WTC11 (cell line): Measurements from ENCODE around the gene TWIST1. TPM values are rescaled to one million over a fixed set of nuclear protein-coding genes. Genes with fewer than 3 reads are reported as not detected.

ENCODE experiments used
- ATAC-seq: fragments of 200-7000 bp; cut with Tn5 transposase; 2 replicates; pipeline ENCODE4 v1.10.0; 2021; ENCODE audit warnings: mild to moderate bottlenecking, moderate library complexity
- CTCF ChIA-PET: fragments of 300-600 bp; sonication (Branson Sonifier 250); formaldehyde crosslinking; loops from one replicate; lab custom pipeline; 2021; ENCODE audit warnings: antibody characterized with exemption; lab: Charles Lee
- POLR2A ChIA-PET: fragments of 350-600 bp; sonication (Branson Sonifier 250); formaldehyde crosslinking; loops from one replicate; lab custom pipeline; 2021; ENCODE audit warnings: antibody characterized with exemption; lab: Charles Lee
- DNase-seq: peaks from one replicate; pipeline ENCODE4 v3.0.0; 2021; ENCODE audit warnings: low spot score
- H3K27ac Mint-ChIP-seq: 2 replicates; pipeline ENCODE4 v1.8.0; 2021; ENCODE audit warnings: mixed read lengths
- H3K27me3 Mint-ChIP-seq: 2 replicates; pipeline ENCODE4 v1.8.0; 2021; ENCODE audit warnings: low read depth, mild to moderate bottlenecking, moderate library complexity, mixed read lengths
- H3K36me3 Mint-ChIP-seq: 2 replicates; pipeline ENCODE4 v1.8.0; 2021; ENCODE audit warnings: mixed read lengths
- H3K4me1 Mint-ChIP-seq: 2 replicates; pipeline ENCODE4 v1.8.0; 2022; ENCODE audit warnings: mixed read lengths
- H3K4me3 Mint-ChIP-seq: 2 replicates; pipeline ENCODE4 v1.8.0; 2021; ENCODE audit warnings: mild to moderate bottlenecking, moderate library complexity, mixed read lengths
- H3K9me3 Mint-ChIP-seq: 2 replicates; pipeline ENCODE4 v1.8.0; 2021; ENCODE audit warnings: mixed read lengths
- CBFB ChIP-seq: sonication (generic); formaldehyde crosslinking; IDR thresholded peaks from 2 replicates; pipeline ENCODE4 v1.8.1; 2022; ENCODE audit warnings: mild to moderate bottlenecking, low read depth, missing genetic modification reagents
- CREB1 ChIP-seq: sonication (generic); formaldehyde crosslinking; IDR thresholded peaks from 2 replicates; pipeline ENCODE4 v1.8.0; 2023; ENCODE audit warnings: mild to moderate bottlenecking, missing genetic modification reagents
- ETV6 ChIP-seq: sonication (generic); formaldehyde crosslinking; IDR thresholded peaks from 2 replicates; pipeline ENCODE4 v1.8.1; 2022; ENCODE audit warnings: mild to moderate bottlenecking, missing genetic modification reagents
- FOXJ3 ChIP-seq: sonication (generic); formaldehyde crosslinking; IDR thresholded peaks from 2 replicates; pipeline ENCODE4 v1.9.0; 2021; ENCODE audit warnings: missing genetic modification reagents, mild to moderate bottlenecking, borderline replicate concordance
- NFE2L1 ChIP-seq: sonication (generic); formaldehyde crosslinking; IDR thresholded peaks from 2 replicates; pipeline ENCODE4 v1.8.1; 2023; ENCODE audit warnings: missing genetic modification reagents
- PRRX2 ChIP-seq: fragments of 250-450 bp; sonication (Bioruptor Pico); IDR thresholded peaks from 2 replicates; pipeline ENCODE4 v1.8.0; 2021; ENCODE audit warnings: mild to moderate bottlenecking
- SOX15 ChIP-seq: fragments of 250-450 bp; sonication (Bioruptor Pico); IDR thresholded peaks from 2 replicates; pipeline ENCODE4 v1.9.0; 2021; ENCODE audit warnings: mild to moderate bottlenecking
- ZNF232 ChIP-seq: sonication (generic); formaldehyde crosslinking; IDR thresholded peaks from 2 replicates; pipeline ENCODE4 v1.8.0; 2022; ENCODE audit warnings: mild to moderate bottlenecking, missing genetic modification reagents
- ZNF263 ChIP-seq: sonication (generic); formaldehyde crosslinking; IDR thresholded peaks from 2 replicates; pipeline ENCODE4 v1.8.1; 2022; ENCODE audit warnings: low read depth, mild to moderate bottlenecking, moderate library complexity, missing genetic modification reagents
- ZNF317 ChIP-seq: sonication (generic); formaldehyde crosslinking; IDR thresholded peaks from 2 replicates; pipeline ENCODE4 v1.8.1; 2023; ENCODE audit warnings: low read depth, mild to moderate bottlenecking, moderate library complexity, missing genetic modification reagents, borderline replicate concordance
- ZNF416 ChIP-seq: fragments of 250-450 bp; sonication (Bioruptor Pico); IDR thresholded peaks from 2 replicates; pipeline ENCODE4 v1.9.0; 2021; ENCODE audit warnings: mild to moderate bottlenecking, inconsistent platforms
- total RNA-seq: library from RNA; stranded (reverse); gene quantifications from 3 replicates; pipeline ENCODE4 v1.2.3, GENCODE V29; 2021
- TF ChIP-seq, protein P1 (sequence below): fragments of 250-450 bp; sonication (Bioruptor Pico); IDR thresholded peaks from 2 replicates; pipeline ENCODE4 v1.8.0; 2021; ENCODE audit warnings: mild to moderate bottlenecking
- TF ChIP-seq, protein P2 (sequence below): sonication (generic); formaldehyde crosslinking; IDR thresholded peaks from 2 replicates; pipeline ENCODE4 v1.8.1; 2023; ENCODE audit warnings: mild to moderate bottlenecking, missing genetic modification reagents, moderate library complexity
- TF ChIP-seq, protein P3 (sequence below): sonication (generic); formaldehyde crosslinking; IDR thresholded peaks from 2 replicates; pipeline ENCODE4 v1.8.0; 2023; ENCODE audit warnings: missing genetic modification reagents, mild to moderate bottlenecking, borderline replicate concordance
- TF ChIP-seq, protein P4 (sequence below): fragments of 200-600 bp; IDR thresholded peaks from 2 replicates; pipeline ENCODE4 v1.8.0; 2022; ENCODE audit warnings: antibody characterized with exemption

Gene TWIST1
- total RNA-seq, 1 experiment from 2014 or later, result not detected

DNA sequence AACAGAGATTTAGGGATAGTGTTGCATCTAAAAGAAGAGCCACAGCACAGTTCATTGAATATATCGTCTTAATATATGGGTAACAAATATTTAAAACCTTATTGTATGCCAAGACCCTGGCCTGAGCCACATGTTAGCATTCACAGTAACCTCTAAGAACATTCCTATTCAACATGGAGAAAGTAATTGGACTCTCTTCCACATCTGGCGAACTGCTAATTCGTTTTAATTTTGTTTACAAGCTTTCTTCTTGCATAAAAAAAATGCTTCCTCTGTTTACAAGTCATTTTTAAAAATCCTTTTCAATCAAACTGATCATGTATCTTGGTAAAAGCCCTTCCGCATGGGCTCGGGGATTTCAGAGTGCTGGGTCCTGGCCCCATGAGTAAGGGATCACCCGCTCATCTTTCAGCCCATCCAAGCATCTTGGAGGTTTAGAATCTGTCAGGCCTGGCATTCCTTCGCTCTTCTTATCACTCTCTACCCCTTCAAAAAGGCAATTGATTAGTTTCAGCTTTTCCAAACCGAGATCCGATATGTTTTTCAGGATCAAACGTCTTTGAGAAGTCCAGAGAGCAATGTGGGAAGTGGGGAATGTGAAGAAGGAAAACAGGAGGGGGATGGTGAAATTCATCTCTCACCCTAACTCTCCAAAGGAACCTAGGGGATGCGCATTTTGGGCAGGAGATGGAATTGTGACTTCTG lies 7.3 kb downstream of the TWIST1 start (continued):
- TF ChIP-seq, protein P1, sequence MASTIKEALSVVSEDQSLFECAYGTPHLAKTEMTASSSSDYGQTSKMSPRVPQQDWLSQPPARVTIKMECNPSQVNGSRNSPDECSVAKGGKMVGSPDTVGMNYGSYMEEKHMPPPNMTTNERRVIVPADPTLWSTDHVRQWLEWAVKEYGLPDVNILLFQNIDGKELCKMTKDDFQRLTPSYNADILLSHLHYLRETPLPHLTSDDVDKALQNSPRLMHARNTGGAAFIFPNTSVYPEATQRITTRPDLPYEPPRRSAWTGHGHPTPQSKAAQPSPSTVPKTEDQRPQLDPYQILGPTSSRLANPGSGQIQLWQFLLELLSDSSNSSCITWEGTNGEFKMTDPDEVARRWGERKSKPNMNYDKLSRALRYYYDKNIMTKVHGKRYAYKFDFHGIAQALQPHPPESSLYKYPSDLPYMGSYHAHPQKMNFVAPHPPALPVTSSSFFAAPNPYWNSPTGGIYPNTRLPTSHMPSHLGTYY, result no peak
- TF ChIP-seq PRRX2 (CRISPR knock-in tag) (no peak), CBFB (CRISPR knock-in tag) (no peak), ZNF317 (CRISPR knock-in tag) (no peak)

DNA sequence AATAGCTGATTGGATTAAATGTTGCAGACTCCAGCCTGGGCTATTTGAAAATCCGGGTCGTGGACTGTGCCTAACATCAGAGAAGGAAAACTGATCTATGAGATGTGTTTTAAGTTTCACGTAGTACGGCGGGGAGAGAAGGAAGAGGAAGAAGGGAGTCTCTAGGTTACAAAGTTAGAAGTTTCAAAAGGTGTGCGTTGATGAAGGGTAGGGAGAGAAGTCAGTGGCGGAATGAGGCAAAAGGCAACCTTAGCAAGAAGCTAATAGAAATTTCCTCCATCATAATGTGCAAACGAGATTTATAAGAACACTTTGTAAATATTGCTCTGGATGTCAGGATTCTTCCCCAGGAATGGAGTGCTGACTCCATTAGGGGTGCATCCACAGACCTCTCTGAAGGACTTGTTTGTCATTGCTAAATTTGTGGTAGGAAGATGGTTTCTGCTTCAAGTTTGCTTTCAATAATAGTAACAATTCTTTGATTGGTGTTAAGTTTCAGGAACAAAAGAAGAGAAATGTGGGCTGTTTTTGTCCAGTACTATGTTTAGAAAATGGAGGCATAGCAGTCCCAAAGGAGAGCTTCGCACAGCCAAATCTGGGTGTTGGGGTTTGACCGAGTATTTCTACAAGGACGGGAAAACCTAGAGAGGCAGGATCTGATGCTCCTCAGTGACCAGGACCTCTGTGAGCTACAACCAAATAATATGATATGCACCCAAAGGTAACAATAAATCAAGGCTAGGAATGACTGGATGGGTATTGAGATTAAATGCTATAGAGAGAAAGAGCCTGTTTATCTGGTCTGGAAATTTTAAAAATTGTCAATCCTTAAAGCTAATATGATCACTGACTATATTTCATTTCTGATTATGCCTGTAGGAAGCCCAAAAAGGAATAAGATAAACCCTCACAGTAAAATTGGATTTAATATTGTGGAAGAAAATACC lies 8.2 kb downstream of the TWIST1 start:
- no peak overlapping the region for H3K27ac Mint-ChIP-seq
- peaks cover 100% of the 10 kb centered on the region for H3K27me3 Mint-ChIP-seq
- ChIA-PET POLR2A (no interaction called here), CTCF (interaction anchor here (0.6 to 2.3 kb wide), 2 partner anchors 13 to 383 kb away, joined by 5 to 6 read pairs; no protein-coding TSS in a partner anchor)
- H3K4me3 Mint-ChIP-seq, result peak overlapping the region; percentile 76
- no peaks in the 10 kb centered on the region for H3K9me3 Mint-ChIP-seq
- ATAC-seq, result no peak
- DNase-seq, result no peak
- peaks cover 73% of the 10 kb centered on the region for H3K4me1 Mint-ChIP-seq
- H3K36me3 Mint-ChIP-seq, result no peaks in the 10 kb centered on the region
- no peak for TF ChIP-seq ZNF232 (CRISPR knock-in tag)
- TF ChIP-seq CREB1 (CRISPR knock-in tag), result no peak
- no peak for TF ChIP-seq SOX15 (CRISPR knock-in tag)
- TF ChIP-seq, protein P2, sequence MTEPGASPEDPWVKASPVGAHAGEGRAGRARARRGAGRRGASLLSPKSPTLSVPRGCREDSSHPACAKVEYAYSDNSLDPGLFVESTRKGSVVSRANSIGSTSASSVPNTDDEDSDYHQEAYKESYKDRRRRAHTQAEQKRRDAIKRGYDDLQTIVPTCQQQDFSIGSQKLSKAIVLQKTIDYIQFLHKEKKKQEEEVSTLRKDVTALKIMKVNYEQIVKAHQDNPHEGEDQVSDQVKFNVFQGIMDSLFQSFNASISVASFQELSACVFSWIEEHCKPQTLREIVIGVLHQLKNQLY (CRISPR knock-in tag), result no peak
- no peak for TF ChIP-seq FOXJ3 (CRISPR knock-in tag)
- no peak for TF ChIP-seq ZNF416
- TF ChIP-seq ETV6 (CRISPR knock-in tag), result no peak
- TF ChIP-seq, protein P3, sequence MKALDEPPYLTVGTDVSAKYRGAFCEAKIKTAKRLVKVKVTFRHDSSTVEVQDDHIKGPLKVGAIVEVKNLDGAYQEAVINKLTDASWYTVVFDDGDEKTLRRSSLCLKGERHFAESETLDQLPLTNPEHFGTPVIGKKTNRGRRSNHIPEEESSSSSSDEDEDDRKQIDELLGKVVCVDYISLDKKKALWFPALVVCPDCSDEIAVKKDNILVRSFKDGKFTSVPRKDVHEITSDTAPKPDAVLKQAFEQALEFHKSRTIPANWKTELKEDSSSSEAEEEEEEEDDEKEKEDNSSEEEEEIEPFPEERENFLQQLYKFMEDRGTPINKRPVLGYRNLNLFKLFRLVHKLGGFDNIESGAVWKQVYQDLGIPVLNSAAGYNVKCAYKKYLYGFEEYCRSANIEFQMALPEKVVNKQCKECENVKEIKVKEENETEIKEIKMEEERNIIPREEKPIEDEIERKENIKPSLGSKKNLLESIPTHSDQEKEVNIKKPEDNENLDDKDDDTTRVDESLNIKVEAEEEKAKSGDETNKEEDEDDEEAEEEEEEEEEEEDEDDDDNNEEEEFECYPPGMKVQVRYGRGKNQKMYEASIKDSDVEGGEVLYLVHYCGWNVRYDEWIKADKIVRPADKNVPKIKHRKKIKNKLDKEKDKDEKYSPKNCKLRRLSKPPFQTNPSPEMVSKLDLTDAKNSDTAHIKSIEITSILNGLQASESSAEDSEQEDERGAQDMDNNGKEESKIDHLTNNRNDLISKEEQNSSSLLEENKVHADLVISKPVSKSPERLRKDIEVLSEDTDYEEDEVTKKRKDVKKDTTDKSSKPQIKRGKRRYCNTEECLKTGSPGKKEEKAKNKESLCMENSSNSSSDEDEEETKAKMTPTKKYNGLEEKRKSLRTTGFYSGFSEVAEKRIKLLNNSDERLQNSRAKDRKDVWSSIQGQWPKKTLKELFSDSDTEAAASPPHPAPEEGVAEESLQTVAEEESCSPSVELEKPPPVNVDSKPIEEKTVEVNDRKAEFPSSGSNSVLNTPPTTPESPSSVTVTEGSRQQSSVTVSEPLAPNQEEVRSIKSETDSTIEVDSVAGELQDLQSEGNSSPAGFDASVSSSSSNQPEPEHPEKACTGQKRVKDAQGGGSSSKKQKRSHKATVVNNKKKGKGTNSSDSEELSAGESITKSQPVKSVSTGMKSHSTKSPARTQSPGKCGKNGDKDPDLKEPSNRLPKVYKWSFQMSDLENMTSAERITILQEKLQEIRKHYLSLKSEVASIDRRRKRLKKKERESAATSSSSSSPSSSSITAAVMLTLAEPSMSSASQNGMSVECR (CRISPR knock-in tag), result no peak
- no peak for TF ChIP-seq NFE2L1 (CRISPR knock-in tag)
- no peak for TF ChIP-seq ZNF263
- TF ChIP-seq, protein P4, sequence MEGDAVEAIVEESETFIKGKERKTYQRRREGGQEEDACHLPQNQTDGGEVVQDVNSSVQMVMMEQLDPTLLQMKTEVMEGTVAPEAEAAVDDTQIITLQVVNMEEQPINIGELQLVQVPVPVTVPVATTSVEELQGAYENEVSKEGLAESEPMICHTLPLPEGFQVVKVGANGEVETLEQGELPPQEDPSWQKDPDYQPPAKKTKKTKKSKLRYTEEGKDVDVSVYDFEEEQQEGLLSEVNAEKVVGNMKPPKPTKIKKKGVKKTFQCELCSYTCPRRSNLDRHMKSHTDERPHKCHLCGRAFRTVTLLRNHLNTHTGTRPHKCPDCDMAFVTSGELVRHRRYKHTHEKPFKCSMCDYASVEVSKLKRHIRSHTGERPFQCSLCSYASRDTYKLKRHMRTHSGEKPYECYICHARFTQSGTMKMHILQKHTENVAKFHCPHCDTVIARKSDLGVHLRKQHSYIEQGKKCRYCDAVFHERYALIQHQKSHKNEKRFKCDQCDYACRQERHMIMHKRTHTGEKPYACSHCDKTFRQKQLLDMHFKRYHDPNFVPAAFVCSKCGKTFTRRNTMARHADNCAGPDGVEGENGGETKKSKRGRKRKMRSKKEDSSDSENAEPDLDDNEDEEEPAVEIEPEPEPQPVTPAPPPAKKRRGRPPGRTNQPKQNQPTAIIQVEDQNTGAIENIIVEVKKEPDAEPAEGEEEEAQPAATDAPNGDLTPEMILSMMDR, result no peak
